ENCODE measurements around the gene RPL10. TPM values are rescaled to one million over a fixed set of nuclear protein-coding genes. Genes with fewer than 3 reads are reported as not detected.

RPL10 gene
- total RNA-seq (2022; extraction: Qiagen RNA extraction): 4,314 to 5,661 TPM (median 4,476 TPM) in 5 replicates

GRCh38 chrX:154397888-154398667 lies at the start of gene RPL10:
Gene RPL10, plus strand, starts transcription at chrX:154398377. Its CDS starts 143 bp downstream, at chrX:154398520.

GRCh38 chrX:154374313-154375155 lies 23.6 kb upstream of the RPL10 start, which contains the start of gene FLNA:
Gene FLNA, minus strand, starts transcription at chrX:154374634. Its CDS starts 3,389 bp downstream, at chrX:154371245.

GRCh38 chrX:154378799-154379568 lies 19.2 kb upstream of the RPL10 start, which contains the start of gene EMD:
Gene EMD, plus strand, starts transcription at chrX:154379295. Its CDS starts 190 bp downstream, at chrX:154379485.

GRCh38 chrX:154409222-154409871 lies 11.2 kb downstream of the RPL10 start, which contains the start of gene DNASE1L1:
Gene DNASE1L1, minus strand, starts transcription at chrX:154409254. Its CDS starts 3,686 bp downstream, at chrX:154405568.

GRCh38 chrX:154428176-154429171 lies 30.3 kb downstream of the RPL10 start, which contains the start of gene ATP6AP1:
Gene ATP6AP1, plus strand, starts transcription at chrX:154428677. Its CDS starts 16 bp downstream, at chrX:154428693.

GRCh38 chrX:154436983-154437752 lies 39.0 kb downstream of the RPL10 start, which contains the start of gene GDI1:
Gene GDI1, plus strand, starts transcription at chrX:154437154. Its CDS starts 101 bp downstream, at chrX:154437255.

GRCh38 chrX:154443992-154444754 lies 46.0 kb downstream of the RPL10 start, which contains the start of gene FAM50A:
Gene FAM50A, plus strand, starts transcription at chrX:154444141. Its CDS starts 95 bp downstream, at chrX:154444236.

Other genes with a start within 250 kb of the RPL10 start
- not detected in 5 replicates for gene OPN1MW, start 215.8 kb upstream of the RPL10 start, total RNA-seq (2022; extraction: Qiagen RNA extraction)
- not detected in 5 replicates for gene OPN1MW2, start 178.6 kb upstream of the RPL10 start, total RNA-seq (2022; extraction: Qiagen RNA extraction)
- gene OPN1MW3, start 140.8 kb upstream of the RPL10 start, total RNA-seq (2022; extraction: Qiagen RNA extraction): not detected in 5 replicates
- gene TEX28, start 103.3 kb upstream of the RPL10 start, total RNA-seq (2022; extraction: Qiagen RNA extraction): 0.09 TPM in 1 of 5 replicates, not detected in the others
- gene TKTL1, start 102.6 kb upstream of the RPL10 start, total RNA-seq (2022; extraction: Qiagen RNA extraction): 0.11 to 0.19 TPM (median 0.12 TPM) in 4 of 5 replicates, not detected in the other
- gene FLNA, start 23.7 kb upstream of the RPL10 start, total RNA-seq (2022; extraction: Qiagen RNA extraction): 1,222 to 1,700 TPM (median 1,580 TPM) in 5 replicates
- gene EMD, start 19.1 kb upstream of the RPL10 start, total RNA-seq (2022; extraction: Qiagen RNA extraction): 134 to 157 TPM (median 149 TPM) in 5 replicates
- gene DNASE1L1, start 10.9 kb downstream of the RPL10 start, total RNA-seq (2022; extraction: Qiagen RNA extraction): 24.9 to 30.3 TPM (median 28.4 TPM) in 5 replicates
- gene TAFAZZIN, start 13.2 kb downstream of the RPL10 start, total RNA-seq (2022; extraction: Qiagen RNA extraction): 30.5 to 39.0 TPM (median 34.2 TPM) in 5 replicates
- gene ATP6AP1, start 30.3 kb downstream of the RPL10 start, total RNA-seq (2022; extraction: Qiagen RNA extraction): 73.1 to 108 TPM (median 104 TPM) in 5 replicates
- gene GDI1, start 38.8 kb downstream of the RPL10 start, total RNA-seq (2022; extraction: Qiagen RNA extraction): 83.8 to 110 TPM (median 102 TPM) in 5 replicates
- gene FAM50A, start 45.8 kb downstream of the RPL10 start, total RNA-seq (2022; extraction: Qiagen RNA extraction): 102 to 123 TPM (median 110 TPM) in 5 replicates
- 5.6 to 25.1 TPM (median 13.8 TPM) in 5 replicates for gene PLXNA3, start 59.9 kb downstream of the RPL10 start, total RNA-seq (2022; extraction: Qiagen RNA extraction)
- 46.2 to 57.3 TPM (median 56.4 TPM) in 5 replicates for gene LAGE3, start 80.9 kb downstream of the RPL10 start, total RNA-seq (2022; extraction: Qiagen RNA extraction)
- gene UBL4A, start 88.2 kb downstream of the RPL10 start, total RNA-seq (2022; extraction: Qiagen RNA extraction): 60.1 to 68.0 TPM (median 66.5 TPM) in 5 replicates
- gene SLC10A3, start 92.3 kb downstream of the RPL10 start, total RNA-seq (2022; extraction: Qiagen RNA extraction): 29.1 to 41.5 TPM (median 40.6 TPM) in 5 replicates
- 34.7 to 46.6 TPM (median 42.6 TPM) in 5 replicates for gene FAM3A, start 117.9 kb downstream of the RPL10 start, total RNA-seq (2022; extraction: Qiagen RNA extraction)
- 1,257 to 1,682 TPM (median 1,603 TPM) in 5 replicates for gene G6PD, start 148.5 kb downstream of the RPL10 start, total RNA-seq (2022; extraction: Qiagen RNA extraction)
- 30.1 to 42.7 TPM (median 40.9 TPM) in 5 replicates for gene IKBKG, start 149.2 kb downstream of the RPL10 start, total RNA-seq (2022; extraction: Qiagen RNA extraction)
- gene CTAG1A, start 186.8 kb downstream of the RPL10 start, total RNA-seq (2022; extraction: Qiagen RNA extraction): not detected in 5 replicates
- gene CTAG1B, start 220.9 kb downstream of the RPL10 start, total RNA-seq (2022; extraction: Qiagen RNA extraction): not detected in 5 replicates

All from A549 treated with dexamethasone at 1 μM for 4 hours (cell line).